Cardiac fibroblast (primary cell): ENCODE measurements around the gene NLGN4Y.

Experiments
- DNase-seq, 2 donors: peaks; one replicate each; pipeline versions ENCODE4 v3.0.0 to v3.0.0-alpha.2; 2010; ENCODE audit warnings: low read depth in 2 of 2
- H3K4me3 ChIP-seq, 2 donors: replicated peaks in 1 of 2; 1 replicate in 1 of 2; 2 replicates in 1 of 2; pipeline ENCODE4 v1.5.1; 2011; ENCODE audit warnings: low read depth in 2 of 2, low read length in 2 of 2, mild to moderate bottlenecking in 2 of 2, moderate library complexity in 1 of 2
- CTCF ChIP-seq: IDR thresholded peaks from one replicate; pipeline ENCODE4 v1.5.1; 2011; ENCODE audit warnings: low read depth, mild to moderate bottlenecking, low read length, inconsistent platforms

The NLGN4Y gene

DNA sequence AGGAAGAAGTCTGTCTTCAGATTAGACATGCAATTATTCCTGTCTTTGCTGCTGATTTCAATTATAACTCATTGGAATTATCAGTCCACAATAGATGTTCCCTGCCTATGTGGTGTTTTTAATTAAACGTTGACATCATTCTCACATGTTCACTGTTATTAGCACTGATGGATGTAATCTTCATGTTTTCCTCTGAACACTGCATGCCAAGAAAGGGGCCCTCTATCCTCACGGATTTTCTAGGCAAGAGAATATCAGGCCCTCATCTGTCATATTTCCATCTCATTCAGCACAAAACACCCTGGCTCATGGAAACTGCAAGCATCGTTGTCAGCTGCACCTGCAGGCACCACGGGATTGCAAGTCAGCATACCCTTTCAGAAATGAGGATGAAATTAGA is 224.0 kb downstream of the NLGN4Y start:
- no peak overlapping the region for H3K4me3 ChIP-seq
- no peak for DNase-seq
- no peak for TF ChIP-seq CTCF

GRCh38 chrY:14755571-14755970 is 231.2 kb downstream of the NLGN4Y start:
- DNase-seq, result no peak
- H3K4me3 ChIP-seq, result no peak overlapping the region
- TF ChIP-seq CTCF, result no peak

DNA sequence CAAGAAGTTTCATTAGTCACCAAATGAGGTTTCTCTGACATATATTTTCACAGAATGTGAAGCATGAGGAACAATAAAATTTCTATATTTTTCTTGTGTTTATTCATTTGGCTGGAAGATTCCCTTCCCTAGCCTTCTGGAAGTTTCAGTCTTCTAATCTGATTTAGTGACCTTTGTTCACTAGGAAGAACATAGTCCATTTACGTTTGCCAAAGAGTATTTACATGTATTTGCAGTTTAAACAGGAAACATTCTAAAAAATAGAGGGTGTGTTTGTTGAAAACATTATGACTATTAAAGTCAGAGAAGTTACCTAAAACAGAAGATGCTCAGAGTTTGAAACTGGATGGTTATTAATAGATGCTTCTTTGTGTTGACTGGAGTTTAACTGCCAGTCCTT is 238.6 kb downstream of the NLGN4Y start:
- no peak for DNase-seq
- no peak overlapping the region for H3K4me3 ChIP-seq
- no peak for TF ChIP-seq CTCF

DNA sequence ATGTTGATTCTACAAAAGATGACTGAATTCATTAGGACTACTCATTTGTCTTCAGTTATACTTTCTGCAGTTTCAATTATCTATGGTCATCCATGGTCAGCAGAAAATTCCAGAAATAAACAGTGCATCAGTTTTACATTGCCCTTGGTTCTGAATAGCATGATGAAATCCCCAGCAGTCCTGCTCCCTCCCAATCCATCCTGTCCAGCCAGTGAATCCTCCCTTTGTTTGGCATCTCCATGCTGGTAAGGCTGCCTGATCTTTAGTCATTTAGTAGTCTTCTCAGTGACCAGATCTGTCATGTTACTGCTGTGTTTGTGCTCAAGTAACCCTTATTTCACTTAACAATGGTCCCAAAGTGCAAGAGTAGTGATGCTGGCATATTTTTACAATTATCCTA is 239.3 kb downstream of the NLGN4Y start:
- DNase-seq, result no peak
- no peak for TF ChIP-seq CTCF
- no peak overlapping the region for H3K4me3 ChIP-seq

DNA sequence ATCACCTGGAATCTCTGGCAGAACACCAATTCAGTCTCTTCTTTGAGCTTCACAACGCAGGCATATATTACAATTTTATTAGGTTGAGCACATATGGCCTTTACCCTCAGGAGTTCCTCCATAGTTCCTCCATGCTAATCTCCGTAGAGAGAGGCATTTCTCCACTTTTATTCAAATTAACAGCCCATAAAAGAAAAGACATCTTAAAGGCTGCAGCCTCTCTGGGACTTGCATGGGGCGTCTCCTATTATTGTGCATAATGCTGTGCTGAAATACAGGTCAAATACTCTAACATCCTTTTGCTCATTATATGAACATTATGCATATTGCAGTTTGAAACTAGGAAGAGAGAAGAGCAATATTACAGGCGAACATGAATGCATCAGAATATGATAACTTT is 253.9 kb downstream of the NLGN4Y start:
- no peak for TF ChIP-seq CTCF
- H3K4me3 ChIP-seq, result no peak overlapping the region
- no peak for DNase-seq

- TF ChIP-seq CTCF, result no peak
- DNase-seq, result no peak
- H3K4me3 ChIP-seq, result no peak overlapping the region
These were observed 268.8 kb downstream of the NLGN4Y start for GRCh38 chrY:14793104-14793503.

- no peak for TF ChIP-seq CTCF
- H3K4me3 ChIP-seq, result no peak overlapping the region
- peak in 1 of 2 donors; percentile 6 for DNase-seq
These were observed 269.3 kb downstream of the NLGN4Y start for GRCh38 chrY:14793674-14794073.
